HG02642 (cell line): Measurements from ENCODE around the gene GABBR2.
A peak's percentile ranks its signal among the peaks of the same experiment; 100 is the strongest.

Source experiments
- ATAC-seq: cut with Tn5 transposase; IDR thresholded peaks from one replicate; pipeline ENCODE4 v1.9.1; 2021; ENCODE audit warnings: mild to moderate bottlenecking; ENCODE audit not compliant: unreplicated experiment, poor library complexity

GABBR2 gene

DNA sequence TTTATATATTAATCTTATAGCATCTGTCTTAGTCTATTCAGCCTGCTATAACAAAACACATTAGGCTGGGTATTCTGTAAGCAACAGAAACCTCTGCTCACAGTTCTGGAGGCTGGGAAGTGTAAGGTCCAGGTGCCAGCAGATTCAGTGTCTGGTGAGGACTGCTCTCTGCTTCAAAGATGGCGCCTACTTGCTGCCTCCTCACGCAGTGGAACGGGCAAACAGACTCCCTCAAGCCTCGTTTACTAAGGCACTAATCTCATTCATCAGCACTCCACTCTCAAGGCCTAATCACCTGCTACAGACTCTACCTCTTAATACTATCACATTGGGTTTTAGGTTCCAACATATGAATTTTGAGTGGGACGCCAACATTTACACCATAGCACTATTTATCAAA is 448.1 kb downstream of the GABBR2 start:
- no peak for ATAC-seq

- no peak for ATAC-seq
These were observed 448.9 kb downstream of the GABBR2 start for GRCh38 chr9:98259791-98260190.

DNA sequence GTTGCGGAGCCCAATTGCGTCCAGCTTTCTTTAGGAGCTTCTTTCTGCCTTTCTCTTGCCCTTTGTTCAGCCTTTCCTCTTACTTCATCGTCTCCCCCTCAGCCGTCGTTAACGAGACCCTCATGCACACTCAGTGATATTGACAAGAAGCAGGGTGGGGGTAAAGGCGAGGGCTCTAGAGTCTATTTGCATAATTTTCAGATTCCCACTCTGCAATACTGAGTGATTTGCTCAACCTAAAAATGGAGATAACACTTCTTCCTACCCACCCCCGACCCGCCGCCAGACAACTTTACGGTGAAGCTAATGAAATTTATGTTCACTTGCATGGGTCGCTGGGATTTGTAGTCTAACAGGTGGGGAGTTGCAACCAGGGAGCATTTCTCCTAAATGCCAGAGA is 452.0 kb downstream of the GABBR2 start:
- ATAC-seq: no peak

- peak; percentile 91 for ATAC-seq
These were observed 453.0 kb downstream of the GABBR2 start, which contains the start of gene TBC1D2 for GRCh38 chr9:98255578-98256296. TBC1D2 (minus strand) TSS chr9:98255649; CDS start chr9:98255541, 108 bp downstream.

- no peak for ATAC-seq
These were observed 453.6 kb downstream of the GABBR2 start for GRCh38 chr9:98255061-98255577.

DNA sequence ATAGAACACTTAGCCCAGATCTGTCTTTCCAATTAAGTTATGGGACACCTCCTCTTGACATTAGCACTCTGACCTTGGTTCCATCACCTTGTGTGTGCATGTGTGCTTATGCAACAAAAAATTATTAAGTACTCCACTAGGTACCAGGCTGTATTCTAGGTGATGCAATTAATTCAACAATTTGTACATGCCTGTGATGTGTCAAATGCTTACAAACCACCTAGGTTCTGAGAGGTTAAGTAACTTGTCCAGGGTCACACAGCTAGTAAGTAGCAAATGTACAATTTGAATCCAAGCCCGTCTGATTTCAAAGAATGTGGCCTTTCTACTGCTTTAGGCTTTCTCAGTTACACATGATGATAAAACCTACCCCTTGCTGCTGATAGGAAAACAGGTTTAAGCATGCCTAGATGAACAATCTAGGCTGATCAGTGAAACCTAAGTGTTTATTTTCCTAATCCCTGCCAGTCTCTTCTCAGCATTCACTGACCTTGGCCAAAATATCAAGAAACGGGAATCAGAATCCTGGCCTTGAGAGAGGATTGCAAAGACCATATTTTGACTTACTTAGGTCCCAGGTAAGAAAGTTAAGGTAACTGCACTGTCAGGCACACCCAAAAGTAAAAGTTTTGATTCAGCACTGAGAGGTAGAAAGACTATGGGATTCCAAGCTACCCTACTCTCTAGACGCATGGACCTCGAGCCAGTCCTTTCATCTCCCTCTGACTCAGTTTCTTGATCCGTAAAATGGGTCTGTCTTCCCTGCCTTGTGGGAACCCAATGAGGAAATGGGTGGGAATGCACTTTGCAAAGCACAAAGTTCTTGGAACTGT is 454.3 kb downstream of the GABBR2 start:
- no peak for ATAC-seq

- ATAC-seq: no peak
These were observed 455.2 kb downstream of the GABBR2 start for GRCh38 chr9:98253565-98253964.

- ATAC-seq: no peak
These were observed 457.2 kb downstream of the GABBR2 start for GRCh38 chr9:98251551-98251950.

DNA sequence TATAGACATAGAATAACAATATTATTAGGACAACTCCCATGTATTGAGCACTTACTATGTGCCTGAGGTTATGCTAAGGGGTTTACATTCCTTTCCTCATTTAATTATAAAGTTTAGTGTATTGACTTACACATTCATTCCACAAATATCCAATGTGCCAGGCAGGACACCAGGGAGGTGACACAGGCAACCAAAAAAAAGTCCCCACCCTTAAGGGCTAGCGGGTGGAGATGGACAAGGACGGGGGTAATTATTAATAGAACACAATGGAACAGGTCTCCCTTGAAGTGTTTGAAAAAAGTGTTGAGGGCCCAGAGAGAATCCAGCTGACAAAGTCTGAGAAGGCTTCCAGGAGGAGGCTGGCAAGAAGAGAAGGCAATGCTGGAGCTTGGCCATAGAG is 459.0 kb downstream of the GABBR2 start:
- ATAC-seq: no peak

- ATAC-seq: no peak
These were observed 459.8 kb downstream of the GABBR2 start for GRCh38 chr9:98248737-98249474.

- ATAC-seq: no peak
These were observed 460.7 kb downstream of the GABBR2 start for GRCh38 chr9:98247831-98248657.

DNA sequence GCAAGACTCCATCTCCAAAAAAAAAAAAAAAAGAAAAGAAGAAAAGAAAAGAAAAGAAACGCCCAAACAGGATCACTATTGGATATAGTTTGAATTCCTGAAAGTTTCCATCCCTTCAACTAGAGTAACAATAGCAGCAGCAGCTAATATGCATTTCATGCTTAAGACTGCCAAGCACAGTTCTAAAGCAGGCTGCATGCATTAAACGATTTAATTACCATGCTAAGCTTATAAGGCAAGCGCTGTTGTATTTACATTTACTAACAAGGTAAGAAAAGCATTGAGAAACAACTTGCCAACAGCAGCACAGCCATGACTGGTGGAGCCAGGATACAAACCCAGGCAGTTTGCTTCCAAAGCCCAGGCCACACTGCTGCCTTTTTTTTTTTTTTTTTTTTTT is 466.3 kb downstream of the GABBR2 start:
- ATAC-seq: no peak

DNA sequence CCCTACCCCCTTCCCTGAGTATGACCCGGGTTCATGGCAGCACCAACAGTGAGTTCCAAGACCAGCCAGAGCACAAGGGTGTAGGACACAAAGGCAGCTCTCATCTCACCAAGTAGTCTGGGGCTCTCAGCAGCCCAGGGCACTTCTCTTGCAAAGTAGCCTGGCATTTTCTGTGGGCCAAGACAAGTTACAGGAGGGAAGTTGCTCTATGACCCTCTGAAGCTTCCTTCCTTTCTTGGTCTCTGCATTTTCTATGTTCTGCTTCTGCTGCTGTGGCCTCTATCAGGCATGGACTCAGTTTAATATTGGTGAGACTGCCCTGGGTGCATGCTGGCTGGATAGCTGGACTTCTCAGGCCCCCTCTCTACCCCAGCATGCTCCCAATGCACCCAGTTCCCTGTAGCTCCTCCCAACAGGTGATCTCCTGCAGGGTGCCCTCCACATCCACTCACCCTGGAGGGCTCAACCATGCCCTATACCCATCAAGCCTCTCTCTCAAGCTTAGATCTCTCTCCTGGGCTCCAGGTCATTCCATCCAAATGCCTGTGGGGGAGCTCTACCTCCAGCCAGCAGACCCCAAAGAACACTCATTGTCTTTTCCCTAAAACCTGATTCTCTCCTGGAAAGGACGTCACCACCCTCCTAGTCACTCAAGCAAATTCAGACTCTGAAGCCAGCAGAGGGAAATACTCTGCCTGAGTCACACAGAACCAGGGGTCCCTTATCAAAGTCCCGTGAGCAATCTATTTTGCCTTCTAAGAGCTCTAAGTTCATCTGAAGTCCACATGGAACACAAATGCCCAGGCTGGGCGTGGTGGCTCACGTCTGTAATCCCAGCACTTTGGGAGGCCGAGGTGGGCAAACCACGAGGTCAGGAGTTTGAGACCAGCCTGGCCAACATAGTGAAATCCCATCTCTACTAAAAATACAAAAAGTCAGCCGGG is 467.1 kb downstream of the GABBR2 start:
- no peak for ATAC-seq

DNA sequence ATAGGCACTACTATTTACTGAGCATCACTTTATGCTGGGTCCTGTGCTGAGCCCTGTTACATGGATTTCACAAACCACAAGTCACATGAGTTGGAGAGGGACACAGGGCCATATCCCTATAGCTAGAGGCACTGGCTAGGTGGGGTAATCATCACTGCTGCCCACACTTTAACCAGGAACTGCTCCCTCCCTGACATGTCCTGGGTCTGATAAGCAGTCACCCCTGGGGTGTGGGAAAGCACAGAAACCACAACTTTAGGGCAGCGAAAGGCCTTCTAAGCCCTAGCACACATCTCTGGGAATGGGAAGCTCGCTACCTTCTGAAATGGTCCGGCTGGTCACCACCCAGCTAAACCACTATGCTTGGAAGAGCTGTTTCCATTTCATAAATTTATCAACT is 468.3 kb downstream of the GABBR2 start:
- no peak for ATAC-seq
